Activated T-cell treated with anti-CD3 and anti-CD28 coated beads, Interleukin-2, amount 50 U/mL, for 48 hours (primary cell): Measurements from ENCODE around the gene SETBP1.

Experiments used
- DNase-seq, 2 experiments: peaks; one replicate each; pipeline ENCODE4 v3.0.0-alpha.2; 2020

Gene SETBP1

GRCh38 chr18:44679914-44680272 lies 795 bp upstream of the SETBP1 start:
- peak; percentile 63 to 66 for DNase-seq

GRCh38 chr18:44681076-44681970 lies 635 bp downstream of the SETBP1 start:
- no peak for DNase-seq

- DNase-seq: no peak
Measured at GRCh38 chr18:44682201-44682870, 1.6 kb downstream of the SETBP1 start.

DNA sequence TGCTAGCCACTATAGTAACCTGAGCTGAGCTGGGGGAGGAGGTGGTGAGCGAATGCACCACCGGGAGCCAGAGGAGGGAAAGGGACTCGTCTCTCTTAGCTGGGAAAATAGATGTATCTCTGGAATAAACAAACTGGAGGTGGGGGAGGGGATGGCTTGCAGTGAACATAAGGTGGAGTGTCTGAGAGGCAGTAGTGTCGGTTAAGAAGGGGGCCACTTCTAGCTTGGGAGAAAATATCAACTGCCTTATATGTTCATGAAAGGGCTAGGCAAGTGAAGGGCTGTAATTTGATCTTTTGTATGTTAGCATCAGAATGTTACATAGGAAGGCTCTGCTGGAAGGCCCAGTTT lies 2.2 kb downstream of the SETBP1 start:
- DNase-seq: no peak

DNA sequence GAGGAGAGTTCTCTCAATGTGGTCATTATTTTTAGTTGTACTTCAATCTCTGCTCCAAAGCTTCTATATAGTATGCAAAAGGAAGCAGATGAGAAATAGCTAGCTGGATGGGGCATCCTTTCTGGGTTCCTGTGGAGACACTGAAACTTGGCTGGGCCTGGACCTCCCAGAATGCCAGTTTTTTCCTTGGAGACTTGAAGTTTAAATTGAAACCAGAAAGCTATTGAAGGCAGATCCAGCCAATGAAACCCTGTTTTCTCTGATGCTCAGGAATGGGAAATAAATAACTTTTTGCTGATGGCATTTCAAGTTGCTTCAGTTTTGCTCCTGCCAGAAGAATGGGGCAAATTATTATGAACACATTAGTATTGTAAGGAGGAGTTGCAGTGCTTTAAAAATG lies 2.9 kb downstream of the SETBP1 start:
- no peak for DNase-seq

GRCh38 chr18:44685296-44685695 lies 4.6 kb downstream of the SETBP1 start:
- DNase-seq: no peak

DNA sequence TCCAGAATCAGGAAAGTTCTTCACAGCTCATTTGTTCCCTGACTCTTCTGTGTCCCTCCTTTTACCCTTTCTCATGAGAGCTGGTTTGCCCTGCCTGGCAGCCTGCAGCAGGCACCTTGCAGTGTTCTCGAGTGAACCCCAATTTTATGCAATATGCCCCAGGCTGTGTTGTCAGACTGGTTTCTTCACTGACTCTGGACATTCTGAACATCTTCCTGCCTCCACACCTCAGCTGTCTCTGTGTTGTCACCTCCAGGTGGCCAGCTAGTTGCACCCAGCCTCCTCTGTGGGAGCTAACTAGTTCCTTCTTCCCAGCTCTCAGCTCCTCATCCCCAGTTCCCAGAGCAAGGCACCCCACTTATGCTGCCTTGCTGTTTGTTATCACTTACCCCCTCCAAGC lies 5.5 kb downstream of the SETBP1 start:
- DNase-seq: no peak

- DNase-seq: no peak
Measured at GRCh38 chr18:44687421-44687820, 6.7 kb downstream of the SETBP1 start.

DNA sequence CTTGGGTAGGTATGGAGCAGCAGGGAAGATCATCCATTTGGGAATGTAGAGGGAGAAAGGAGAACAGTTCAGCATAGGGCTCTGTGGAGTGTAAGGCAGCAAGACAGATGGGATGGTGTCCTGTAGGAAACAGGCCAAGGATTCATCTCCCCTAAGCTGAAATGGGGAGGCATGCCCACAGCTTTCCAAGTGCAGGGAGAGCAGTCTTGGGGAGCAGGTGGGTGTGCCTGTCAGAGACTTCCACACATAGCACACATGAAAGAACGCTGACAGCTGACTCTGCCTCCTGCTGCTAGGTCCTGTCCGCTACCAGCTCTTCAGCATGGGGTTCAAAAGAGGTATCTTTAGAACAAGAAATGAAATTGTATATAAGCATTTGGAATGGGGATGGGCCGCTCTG lies 9.0 kb downstream of the SETBP1 start:
- DNase-seq: no peak

DNA sequence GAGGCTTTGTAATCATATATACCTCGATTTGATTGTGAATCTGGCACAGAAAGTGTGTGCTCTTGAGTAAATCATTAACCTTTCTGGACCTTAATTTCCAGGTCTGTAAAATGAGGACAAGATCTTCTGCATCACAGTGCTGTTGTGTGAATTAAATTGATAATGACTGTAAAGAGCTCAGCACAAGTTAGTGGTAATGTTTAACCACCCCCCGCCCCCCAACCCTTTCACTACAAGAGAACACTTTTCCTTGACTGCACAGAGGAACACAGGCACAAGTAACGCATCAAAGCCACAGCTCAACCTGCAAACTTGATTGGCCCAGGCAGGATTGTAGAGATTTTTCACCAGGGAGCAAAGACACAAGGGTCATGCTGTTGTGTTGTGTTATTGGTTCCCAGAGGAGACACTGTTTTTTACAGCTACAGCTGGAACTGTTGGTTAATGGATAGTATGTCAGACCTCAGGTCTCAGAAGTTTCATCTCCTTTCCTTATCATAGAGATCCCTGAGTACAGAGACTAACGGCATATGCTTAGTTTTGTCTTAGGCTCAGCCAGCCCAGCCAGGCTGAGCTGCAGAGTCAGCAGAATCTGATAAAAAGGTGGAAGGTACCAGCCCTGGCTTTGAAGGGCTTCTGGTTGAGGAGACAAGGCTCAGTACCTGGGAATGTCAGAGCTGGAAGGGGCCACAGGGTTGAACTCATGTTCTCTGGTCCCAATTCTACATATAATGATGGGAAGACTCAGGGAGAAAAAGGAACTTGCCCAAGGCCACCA lies 10.6 kb downstream of the SETBP1 start:
- no peak for DNase-seq

DNA sequence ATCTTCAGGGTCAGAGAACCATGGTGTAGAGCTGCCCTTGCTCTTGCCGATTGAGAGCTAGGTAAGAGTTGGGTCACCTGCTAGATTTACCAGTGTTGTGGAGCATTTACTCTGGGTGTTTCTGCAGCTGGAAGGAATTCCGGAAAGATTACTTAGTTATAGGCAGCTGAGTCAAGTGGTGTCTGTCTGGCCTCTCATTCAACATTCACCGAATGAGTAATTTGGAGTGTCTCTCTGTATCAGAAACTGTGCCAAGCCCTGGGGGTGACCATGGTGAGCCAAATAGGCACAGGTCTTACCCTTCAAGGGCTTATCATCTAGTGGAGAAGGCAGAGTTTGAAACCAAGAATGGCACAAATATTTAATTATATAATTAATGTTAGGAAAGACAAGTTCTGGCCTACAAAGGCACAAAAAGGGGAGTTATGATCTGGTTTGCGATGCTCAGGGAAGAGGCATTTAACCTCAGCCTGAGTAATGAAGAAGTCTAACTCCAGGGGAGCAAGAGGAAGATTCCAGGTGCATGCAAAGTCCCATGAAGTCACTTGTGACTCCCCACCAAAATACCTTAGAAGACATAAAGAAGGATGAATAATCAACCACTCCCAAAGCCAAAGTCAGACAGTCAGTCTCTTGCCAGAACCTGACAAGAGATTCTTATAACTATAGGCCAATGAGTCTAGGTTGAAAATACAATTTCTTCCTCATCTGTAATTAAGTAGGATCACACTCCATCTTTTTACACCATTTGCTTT lies 12.5 kb downstream of the SETBP1 start:
- DNase-seq: no peak

- DNase-seq: no peak
Measured at GRCh38 chr18:44695503-44695902, 14.8 kb downstream of the SETBP1 start.

DNA sequence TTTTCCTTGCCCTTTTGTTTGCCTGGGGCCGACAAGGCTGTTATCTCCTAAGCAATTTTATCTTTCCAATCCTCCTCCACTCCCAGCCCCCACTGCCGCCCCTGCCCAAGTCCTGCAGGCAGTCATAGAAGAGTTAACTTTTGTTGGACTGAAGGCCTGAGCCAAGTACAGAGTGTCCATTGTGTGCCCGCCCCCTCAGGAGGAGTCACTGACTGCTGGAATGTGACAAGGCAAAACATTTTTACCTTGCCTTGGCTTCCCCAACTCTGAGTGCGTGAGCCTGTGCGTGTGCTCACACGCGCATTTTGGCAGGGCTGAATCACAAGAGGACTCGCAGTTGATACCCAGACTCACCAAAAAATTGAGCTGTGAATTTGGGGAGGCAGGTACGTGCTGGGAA lies 16.2 kb downstream of the SETBP1 start:
- no peak for DNase-seq

DNA sequence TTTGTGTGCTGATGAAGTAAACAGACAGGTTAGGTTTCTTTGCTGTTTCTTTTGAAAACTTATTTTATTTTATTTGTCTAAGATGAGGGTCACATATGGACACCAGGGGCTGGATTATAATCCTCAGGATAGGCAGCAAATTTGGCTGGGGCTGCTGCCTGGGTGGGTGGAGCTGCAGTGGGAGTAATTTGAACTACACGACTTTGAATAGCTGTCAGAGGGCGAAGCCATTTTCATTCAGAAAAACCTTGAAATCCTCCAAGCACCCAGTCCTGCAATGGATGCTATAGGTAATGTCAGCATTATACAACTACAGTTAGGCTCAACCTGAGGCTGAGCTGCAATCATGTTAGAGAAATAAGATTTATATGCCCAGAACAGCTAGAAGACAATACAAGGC lies 16.6 kb downstream of the SETBP1 start:
- DNase-seq: no peak

DNA sequence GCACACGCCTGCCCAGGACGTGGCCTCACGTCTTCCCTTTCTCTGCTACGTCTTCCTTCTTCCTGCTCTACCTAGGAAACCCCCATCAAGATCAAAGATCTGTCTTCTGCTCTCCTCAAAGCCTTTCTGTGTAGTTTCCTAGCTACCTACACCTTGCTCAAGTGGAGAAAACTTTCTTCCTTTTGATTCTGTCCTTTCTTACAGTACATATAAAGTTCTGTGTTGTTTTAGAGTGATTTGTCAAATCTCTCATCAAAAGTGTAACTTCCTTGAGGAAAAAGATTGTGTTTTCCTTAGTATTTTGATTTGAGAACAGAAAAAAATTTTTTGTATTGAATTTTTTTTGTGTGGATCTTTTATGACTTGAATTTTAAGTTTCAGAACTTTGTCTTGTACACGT lies 17.8 kb downstream of the SETBP1 start:
- DNase-seq: no peak

DNA sequence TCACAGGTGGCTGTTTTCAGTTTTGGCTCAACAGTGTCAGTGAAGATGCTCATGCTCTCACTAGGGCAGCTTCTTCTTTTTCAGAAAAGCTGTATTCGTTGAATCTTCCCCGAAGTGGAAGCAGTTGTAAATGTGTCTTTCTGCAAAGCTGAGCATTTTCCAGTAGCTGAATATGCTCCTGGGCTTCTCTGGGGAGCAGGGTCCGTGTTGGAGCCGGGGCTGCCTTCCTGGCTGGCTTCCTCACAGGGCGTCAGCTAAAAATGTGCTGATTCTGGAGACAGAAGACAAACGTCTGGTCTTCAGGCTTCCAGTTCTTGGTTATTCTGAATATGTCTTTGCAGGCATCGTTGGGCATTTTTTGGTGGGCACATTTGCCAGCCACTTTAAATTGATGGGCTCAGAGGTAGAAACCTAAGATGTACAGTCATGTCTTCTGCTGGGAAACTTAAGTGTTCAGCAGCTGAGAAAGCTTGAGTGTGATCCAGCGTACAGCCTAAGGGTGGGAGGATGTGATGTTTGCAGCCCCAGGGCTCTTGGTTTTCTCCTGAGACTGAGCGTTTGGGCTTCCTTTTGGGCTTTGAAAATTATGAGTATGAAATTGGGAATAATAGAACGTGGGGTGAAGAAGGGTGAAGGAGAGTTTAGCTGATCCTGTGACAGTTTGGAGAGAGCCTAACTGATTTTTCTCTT lies 19.0 kb downstream of the SETBP1 start:
- no peak for DNase-seq

DNA sequence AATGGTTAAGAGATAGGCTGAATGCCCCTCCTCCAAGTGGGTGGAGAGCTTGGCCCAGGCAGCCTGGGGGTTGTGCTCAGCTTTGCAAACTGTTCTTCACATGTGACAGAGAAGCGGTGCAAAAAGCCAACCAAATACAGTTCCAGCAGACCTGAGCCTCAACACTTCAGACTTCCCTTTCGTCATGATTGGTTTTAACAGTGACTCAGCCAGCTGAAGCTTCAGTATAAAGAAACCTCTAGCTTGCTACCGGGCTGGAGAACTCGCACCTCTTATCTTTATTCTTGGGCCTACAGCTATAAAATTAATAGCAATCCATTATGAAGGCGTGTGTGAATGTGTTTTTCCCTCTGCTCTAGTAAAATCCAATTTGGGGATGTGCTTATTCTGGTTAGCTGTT lies 20.0 kb downstream of the SETBP1 start:
- no peak for DNase-seq

DNA sequence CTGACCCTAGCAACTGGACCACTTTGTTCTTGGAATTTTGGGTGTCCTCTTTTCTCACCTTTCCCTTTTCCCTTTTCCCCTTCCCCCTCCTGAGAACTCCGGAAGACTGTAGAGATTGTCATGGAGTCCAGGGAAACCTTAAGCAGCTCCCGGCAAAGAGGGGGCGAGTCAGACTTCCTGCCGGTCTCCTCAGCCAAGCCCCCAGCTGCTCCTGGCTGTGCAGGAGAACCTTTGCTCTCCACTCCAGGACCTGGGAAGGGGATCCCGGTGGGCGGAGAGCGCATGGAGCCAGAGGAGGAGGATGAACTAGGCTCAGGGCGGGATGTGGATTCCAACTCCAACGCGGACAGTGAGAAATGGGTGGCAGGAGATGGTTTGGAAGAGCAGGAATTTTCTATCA lies 20.5 kb downstream of the SETBP1 start:
- DNase-seq: no peak

GRCh38 chr18:44702594-44702993 lies 21.9 kb downstream of the SETBP1 start:
- DNase-seq: no peak

GRCh38 chr18:44704135-44704789 lies 23.6 kb downstream of the SETBP1 start:
- no peak for DNase-seq

DNA sequence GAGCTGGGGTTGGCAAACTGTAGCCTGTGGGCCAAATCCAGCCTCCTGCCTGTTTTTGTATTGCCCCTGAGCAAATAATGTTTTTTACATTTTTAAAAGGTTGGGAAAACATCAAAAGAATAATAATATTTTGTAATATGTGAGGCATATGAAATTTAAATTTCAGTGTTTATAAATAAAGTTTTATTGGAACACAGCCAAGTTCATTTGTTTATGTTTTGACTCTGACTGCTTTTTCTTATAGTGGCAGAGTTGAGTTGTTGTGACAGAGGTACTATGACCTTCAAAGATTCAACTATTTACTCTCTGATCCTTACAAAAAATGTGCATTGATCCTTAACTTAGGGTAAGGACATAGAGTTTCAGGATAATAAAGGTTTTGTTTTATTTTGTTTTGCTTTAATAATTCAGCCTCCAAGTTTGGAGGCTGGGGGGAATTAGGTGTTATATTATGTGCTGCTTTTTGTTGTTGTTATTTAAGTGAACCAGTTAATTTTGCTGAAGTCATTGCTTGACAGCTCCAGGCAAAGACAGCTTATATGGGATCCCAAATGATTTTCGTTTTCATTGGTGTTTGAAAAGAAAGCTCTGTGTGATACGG lies 24.5 kb downstream of the SETBP1 start:
- DNase-seq: no peak
